ENCODE measurements around the gene TMEM26. TPM values are rescaled to one million over a fixed set of nuclear protein-coding genes. Genes with fewer than 3 reads are reported as not detected.

Gene TMEM26
- total and polyA plus RNA-seq, 2 donors from 2014 or later: 1.2 to 1.6 TPM

- TF ChIP-seq, protein P1, sequence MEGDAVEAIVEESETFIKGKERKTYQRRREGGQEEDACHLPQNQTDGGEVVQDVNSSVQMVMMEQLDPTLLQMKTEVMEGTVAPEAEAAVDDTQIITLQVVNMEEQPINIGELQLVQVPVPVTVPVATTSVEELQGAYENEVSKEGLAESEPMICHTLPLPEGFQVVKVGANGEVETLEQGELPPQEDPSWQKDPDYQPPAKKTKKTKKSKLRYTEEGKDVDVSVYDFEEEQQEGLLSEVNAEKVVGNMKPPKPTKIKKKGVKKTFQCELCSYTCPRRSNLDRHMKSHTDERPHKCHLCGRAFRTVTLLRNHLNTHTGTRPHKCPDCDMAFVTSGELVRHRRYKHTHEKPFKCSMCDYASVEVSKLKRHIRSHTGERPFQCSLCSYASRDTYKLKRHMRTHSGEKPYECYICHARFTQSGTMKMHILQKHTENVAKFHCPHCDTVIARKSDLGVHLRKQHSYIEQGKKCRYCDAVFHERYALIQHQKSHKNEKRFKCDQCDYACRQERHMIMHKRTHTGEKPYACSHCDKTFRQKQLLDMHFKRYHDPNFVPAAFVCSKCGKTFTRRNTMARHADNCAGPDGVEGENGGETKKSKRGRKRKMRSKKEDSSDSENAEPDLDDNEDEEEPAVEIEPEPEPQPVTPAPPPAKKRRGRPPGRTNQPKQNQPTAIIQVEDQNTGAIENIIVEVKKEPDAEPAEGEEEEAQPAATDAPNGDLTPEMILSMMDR (IDR thresholded peaks at IDR 0.05; ENCODE audit: borderline replicate concordance, extremely low read depth, insufficient read depth): no peak
- FAIRE-seq (no peak), DNase-seq (no peak)
- intact Hi-C loops (cut with DNase I): no loop called here
- Histone ChIP-seq H3K9ac (ENCODE audit: low read length in 3 of 3) (no peak overlapping the region), H3K27ac (ENCODE audit: low read depth in 2 of 2, low read length in 2 of 2) (no peak overlapping the region), H3K9me3 (ENCODE audit: control insufficient read depth in 2 of 3, insufficient read depth in 1 of 3, low read length in 3 of 3) (peaks cover 0 to 16% (median 2%) of the 10 kb centered on the region in 3 donors), H3K4me3 (ENCODE audit: low read length in 3 of 3) (no peak overlapping the region), H3K36me3 (ENCODE audit: control insufficient read depth in 2 of 3, insufficient read depth in 3 of 3, low read length in 3 of 3) (no peaks in the 10 kb centered on the region), H3K27me3 (ENCODE audit: control insufficient read depth, insufficient read depth, low read length) (no peaks in the 10 kb centered on the region), H3K4me1 (ENCODE audit: control insufficient read depth in 2 of 3, insufficient read depth in 2 of 3, low read depth in 1 of 3, low read length in 3 of 3) (no peaks in the 10 kb centered on the region)
These were observed 30.0 kb downstream of the TMEM26 start for GRCh38 chr10:61423178-61423577.

- intact Hi-C loops (cut with DNase I): no loop called here
- H3K27me3 ChIP-seq (ENCODE audit: control insufficient read depth, insufficient read depth, low read length): no peaks in the 10 kb centered on the region
- no peaks in the 10 kb centered on the region for H3K4me1 ChIP-seq (ENCODE audit: control insufficient read depth in 2 of 3, insufficient read depth in 2 of 3, low read depth in 1 of 3, low read length in 3 of 3)
- TF ChIP-seq, protein P1 (IDR thresholded peaks at IDR 0.05; ENCODE audit: borderline replicate concordance, extremely low read depth, insufficient read depth): no peak
- no peak overlapping the region for H3K27ac ChIP-seq (ENCODE audit: low read depth in 2 of 2, low read length in 2 of 2)
- no peak overlapping the region for H3K9ac ChIP-seq (ENCODE audit: low read length in 3 of 3)
- FAIRE-seq: no peak
- H3K36me3 ChIP-seq (ENCODE audit: control insufficient read depth in 2 of 3, insufficient read depth in 3 of 3, low read length in 3 of 3): no peaks in the 10 kb centered on the region
- no peak for DNase-seq
- H3K9me3 ChIP-seq (ENCODE audit: control insufficient read depth in 2 of 3, insufficient read depth in 1 of 3, low read length in 3 of 3): no peaks in the 10 kb centered on the region
- H3K4me3 ChIP-seq (ENCODE audit: low read length in 3 of 3): no peak overlapping the region
These were observed 35.5 kb downstream of the TMEM26 start for GRCh38 chr10:61417661-61418060.

DNA sequence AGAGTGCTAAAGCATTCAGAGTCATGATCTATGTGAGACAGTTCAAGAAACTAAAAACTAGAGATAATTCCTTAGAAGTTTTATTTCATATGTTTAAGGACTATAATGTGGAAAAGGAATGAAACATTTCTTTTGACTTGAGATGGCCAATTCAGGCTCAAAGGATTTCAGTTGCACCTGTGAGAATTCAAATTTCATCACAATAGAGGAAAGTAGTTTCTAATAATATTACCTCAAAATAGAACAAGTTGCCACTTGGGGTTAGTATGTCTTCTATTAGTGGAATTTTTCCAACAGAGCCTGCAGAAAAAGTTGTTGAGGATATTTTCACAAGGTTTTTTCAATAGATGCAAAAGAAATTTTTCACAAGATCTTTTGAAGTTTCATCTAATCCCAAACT, 37.4 kb downstream of the TMEM26 start:
- FAIRE-seq: no peak

More for the DNA sequence above, 37.4 kb downstream of the TMEM26 start:
- H3K36me3 ChIP-seq (ENCODE audit: control insufficient read depth in 2 of 3, insufficient read depth in 3 of 3, low read length in 3 of 3): no peaks in the 10 kb centered on the region
- TF ChIP-seq, protein P1 (IDR thresholded peaks at IDR 0.05; ENCODE audit: borderline replicate concordance, extremely low read depth, insufficient read depth): no peak
- H3K27ac ChIP-seq (ENCODE audit: low read depth in 2 of 2, low read length in 2 of 2): no peak overlapping the region
- no peaks in the 10 kb centered on the region for H3K9me3 ChIP-seq (ENCODE audit: control insufficient read depth in 2 of 3, insufficient read depth in 1 of 3, low read length in 3 of 3)
- no peaks in the 10 kb centered on the region for H3K27me3 ChIP-seq (ENCODE audit: control insufficient read depth, insufficient read depth, low read length)
- intact Hi-C loops (cut with DNase I): no loop called here
- H3K4me1 ChIP-seq (ENCODE audit: control insufficient read depth in 2 of 3, insufficient read depth in 2 of 3, low read depth in 1 of 3, low read length in 3 of 3): no peaks in the 10 kb centered on the region
- DNase-seq: no peak
- H3K4me3 ChIP-seq (ENCODE audit: low read length in 3 of 3): no peak overlapping the region
- H3K9ac ChIP-seq (ENCODE audit: low read length in 3 of 3): no peak overlapping the region
